GM18858 (cell line): ENCODE data around the gene TBC1D1.
"Not testable (repeated sequence)": the region's sequence is repeated elsewhere in the genome, so short reads cannot be mapped to it uniquely, and the experiment has no call there.

Experiments used
- ATAC-seq: cut with Tn5 transposase; IDR thresholded peaks from one replicate; pipeline ENCODE4 v1.9.1; 2021; ENCODE audit not compliant: unreplicated experiment

Gene TBC1D1

DNA sequence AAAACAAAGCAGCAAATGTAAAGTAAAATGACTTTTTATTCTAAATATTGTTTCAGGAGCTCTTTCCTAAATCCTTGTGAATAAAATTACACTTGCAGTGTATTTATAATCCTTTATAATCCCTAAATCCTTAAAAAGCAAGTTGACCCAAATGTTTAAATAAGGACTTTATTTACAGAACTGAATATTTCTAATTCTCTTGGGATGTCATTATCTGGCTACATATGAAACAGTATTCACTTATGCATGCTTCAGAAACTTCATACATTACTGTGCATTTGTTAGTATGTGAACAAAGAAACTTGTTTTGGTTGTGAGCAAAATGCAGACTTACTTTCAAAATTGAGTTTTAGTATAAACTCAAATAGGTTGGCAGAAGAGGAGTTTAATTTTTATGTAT lies 118.5 kb downstream of the TBC1D1 start:
- no peak for ATAC-seq

GRCh38 chr4:38009949-38010348 lies 119.1 kb downstream of the TBC1D1 start:
- ATAC-seq = no peak

DNA sequence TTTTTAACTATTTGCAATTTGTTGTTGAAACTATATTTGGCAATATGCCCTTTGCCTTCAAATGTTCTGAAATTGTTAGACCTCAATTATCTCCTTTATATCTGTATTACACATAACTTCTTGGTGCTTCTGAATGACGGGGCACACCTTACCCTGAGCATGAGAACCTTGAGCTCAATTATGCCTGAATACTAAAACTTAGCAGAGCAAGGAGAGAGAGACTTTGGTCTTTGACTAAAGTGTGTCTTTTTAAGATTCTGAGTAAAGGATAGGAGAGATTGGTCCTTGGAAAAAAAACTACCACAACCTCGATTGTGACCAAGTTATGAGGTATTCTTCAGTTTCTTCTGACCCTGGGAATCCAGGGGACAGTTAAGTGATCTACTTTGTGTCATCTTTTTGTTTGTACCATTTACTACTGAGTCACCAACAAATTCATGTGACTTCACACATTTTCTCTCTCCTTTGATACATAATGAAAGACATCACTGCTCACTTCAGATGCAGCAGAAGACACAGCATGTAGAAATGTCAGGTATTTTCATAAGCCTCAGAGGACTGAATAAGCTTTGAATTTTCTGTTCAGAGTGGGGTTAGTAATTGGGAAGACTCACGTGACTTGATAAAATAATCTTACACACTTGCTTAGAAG lies 120.8 kb downstream of the TBC1D1 start:
- no peak for ATAC-seq

DNA sequence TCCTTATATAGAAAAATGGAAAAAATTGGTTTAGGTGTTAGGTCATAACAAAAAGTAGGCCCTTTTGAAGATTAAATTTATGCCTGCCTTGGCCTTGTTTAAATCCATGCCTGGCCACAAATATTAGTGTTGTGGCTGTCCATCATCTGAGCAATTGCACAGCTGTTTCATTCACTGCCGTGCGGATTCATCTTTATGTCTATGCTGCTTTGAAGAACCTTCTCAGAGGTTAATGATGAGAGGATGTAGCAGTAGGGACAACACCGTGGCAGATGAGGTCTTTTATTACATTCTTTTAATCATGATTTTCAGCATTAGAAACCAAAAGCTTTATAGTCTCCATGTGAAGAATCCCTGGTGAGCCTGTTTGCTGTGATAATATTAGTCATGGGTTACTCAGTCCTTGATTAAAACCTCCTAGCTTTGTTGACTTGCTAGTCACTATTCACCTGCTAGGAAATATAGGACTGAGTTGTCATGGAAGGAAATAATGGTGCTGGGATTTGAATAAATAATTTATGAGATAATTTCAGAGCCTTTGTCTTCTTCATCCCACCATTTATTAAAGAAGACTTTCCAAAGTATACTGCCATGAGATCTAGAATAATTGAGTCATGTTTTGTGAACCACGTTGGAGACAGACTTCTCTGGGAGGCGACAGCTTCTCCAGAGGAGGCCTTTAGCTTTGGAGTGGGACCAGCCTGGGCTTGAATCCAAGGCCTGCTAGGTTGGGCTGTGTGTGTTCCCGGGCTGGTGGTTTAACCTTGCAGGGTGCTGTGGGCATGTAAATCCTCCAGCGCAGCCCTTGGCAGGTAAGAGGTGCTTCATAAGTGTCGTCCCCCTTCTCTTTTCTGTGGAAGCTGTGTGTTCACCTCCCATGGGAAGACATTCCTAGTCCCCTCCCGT lies 122.8 kb downstream of the TBC1D1 start:
- no peak for ATAC-seq

- ATAC-seq = no peak
Observed at GRCh38 chr4:38014421-38014852, 123.6 kb downstream of the TBC1D1 start.

- no peak for ATAC-seq
Observed at GRCh38 chr4:38015886-38016515, 125.1 kb downstream of the TBC1D1 start.

DNA sequence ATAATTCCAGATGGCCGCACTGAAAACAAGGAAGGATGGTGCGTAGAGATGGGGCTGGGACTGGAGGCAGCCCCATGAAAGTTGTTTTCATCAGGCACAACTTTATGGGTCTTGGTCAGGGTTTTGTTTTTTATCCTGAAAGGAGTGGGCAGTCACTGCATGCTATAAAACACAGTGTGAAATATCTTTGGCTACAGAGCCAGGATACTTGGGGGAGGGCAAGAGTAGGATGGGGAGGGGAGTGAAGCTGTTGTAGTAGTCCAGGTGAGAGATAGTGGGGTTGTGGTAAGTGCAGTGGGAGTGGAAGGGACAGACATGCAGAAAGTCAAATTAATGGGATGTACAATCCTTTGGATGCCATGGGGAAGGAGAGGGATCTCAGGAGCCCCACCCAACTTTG lies 125.8 kb downstream of the TBC1D1 start:
- ATAC-seq = no peak

DNA sequence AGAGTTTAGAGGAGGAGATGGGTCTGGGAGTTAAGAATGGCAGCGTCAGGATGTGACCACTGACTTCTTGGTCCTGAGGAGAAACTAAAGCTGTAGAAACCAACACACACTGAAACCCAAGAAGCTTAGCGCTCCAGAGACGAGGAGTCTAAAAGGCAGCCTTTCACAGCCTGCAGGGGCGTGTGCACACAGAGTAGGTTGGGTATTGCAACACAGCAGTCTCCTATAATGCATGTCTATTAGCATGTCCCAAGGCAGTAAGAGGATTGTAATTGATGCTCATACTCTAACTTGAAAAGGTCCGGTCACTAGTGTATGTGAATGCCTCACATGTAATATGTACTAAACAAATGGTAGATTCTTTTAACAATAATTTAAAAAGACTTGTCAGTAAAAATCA lies 126.7 kb downstream of the TBC1D1 start:
- ATAC-seq = no peak

GRCh38 chr4:38020386-38020785 lies 129.5 kb downstream of the TBC1D1 start:
- ATAC-seq = no peak

GRCh38 chr4:38020961-38021360 lies 130.1 kb downstream of the TBC1D1 start:
- ATAC-seq = not testable (repeated sequence)

GRCh38 chr4:38021751-38022150 lies 130.9 kb downstream of the TBC1D1 start:
- no peak for ATAC-seq

DNA sequence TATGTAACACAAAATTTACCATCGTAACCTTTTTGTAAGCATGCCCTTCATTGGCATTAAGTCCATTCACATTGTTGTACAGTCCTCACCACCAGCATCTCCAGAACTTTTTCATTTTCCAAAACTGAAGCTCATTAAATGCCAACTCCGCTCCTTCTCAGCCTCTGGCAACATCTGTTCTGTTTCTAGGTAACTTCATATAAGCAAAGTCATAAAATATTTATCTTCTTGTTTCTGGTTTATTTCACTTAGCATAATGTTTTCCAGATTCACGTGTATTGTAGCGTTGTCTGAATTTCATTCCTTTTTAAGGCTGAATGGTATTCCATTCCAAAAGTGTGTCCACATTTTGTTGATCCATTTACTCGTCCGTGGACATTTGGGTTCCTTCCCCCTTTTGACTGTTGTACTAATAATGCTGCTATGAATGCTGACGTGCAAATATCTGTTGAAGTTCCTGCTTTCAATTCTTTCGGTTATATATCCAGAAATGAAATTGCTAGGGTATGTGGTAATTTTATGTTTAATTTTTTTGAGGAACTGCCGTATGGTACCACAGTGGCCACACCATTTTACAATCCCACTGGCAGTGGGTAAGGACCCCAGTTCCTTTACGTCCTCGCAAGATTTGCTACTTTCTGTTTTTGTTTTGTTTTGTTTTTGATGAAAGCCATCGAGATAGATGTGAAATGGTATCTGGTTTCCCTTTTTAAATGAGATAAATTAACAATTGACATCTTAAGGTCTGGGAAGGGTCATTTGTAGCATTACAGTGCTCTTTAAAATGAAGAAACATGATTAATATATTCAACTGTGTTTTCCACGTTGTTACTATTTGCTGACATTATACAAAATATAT lies 132.7 kb downstream of the TBC1D1 start:
- ATAC-seq = no peak

DNA sequence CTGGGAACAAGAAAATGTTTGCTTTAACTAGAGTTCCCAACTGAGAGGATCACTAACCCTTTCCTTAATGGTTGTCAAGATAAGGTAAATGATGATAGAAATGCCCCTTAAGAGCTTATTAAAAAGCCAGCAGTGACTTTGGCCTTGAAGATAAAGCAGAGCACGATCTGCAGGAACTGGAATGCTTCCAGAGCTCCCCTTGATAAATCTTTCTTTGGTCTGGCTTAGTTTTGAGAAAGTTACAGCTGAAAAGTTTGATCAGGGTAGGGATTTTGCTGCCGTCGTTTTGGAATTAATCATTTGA lies 133.3 kb downstream of the TBC1D1 start:
- ATAC-seq = no peak

- no peak for ATAC-seq
Observed at GRCh38 chr4:38025665-38026064, 134.8 kb downstream of the TBC1D1 start.

DNA sequence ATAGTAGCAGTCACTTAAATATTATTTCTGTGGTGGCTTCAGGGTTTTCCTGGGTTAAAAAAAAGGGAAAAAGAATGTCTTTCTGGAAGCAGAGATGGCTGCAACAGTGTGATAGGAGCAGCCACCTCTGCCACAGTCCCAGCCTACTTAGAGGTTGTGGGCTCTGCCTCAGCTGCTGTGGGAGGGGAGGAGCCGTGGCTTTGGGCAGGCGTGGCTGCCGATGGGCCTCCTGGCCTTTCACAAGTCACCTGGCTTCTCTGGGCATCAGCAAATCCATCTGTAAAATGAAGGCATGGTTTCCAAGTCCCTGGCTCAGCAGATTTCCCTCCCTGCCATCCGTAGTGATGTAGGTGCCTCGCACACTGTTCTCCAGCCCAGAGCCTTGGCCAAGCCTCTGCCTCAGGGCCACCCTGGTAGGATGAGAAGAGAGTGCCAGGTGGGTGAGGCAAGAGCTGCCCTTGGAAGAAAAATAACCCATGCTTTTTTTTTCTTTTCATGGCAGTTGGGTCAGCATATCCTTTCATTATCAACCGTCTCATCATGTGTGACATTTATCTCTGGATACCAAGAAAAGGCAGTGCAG lies 135.4 kb downstream of the TBC1D1 start:
- no peak for ATAC-seq

GRCh38 chr4:38030023-38030422 lies 139.1 kb downstream of the TBC1D1 start:
- ATAC-seq = no peak

DNA sequence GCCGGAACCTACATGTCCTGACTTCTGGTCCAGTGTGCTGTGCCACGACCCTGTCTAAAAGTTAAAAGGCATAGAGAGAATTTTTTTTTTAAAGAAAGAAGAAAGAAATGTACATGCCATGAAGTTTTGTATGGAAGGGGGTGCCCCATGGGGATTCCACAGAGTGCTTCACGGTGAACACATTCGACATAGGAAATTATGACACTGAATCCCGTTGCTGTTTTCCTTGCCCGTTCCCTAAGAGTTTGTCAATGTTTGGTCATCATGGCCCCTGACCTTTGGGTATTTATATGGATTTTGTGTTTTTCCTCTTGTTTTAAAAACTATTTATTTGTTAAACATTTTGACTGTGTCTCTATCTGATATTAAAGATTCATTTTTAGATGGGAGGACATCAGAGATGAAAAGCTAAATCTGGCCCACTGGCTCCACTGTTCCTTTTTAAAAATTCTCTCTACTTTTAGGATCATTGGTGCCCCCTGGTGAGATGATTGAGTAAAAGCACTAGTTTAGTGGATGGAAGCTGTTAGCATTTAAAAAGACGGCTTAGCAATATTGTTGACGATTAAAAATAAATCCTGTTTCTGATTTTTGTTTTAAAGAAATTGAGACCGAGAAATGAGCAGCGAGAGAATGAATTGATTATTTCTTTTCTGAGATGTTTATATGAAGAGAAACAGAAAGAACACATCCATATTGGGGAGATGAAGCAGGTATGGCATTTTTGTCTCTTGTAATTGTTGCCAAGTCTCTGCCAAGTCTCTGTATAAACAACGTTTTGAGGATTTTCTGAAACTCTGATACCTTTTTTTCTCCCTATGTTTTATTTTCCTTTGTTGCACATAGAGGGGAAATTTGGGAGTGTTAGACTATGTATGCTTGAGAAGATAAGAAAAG lies 144.3 kb downstream of the TBC1D1 start:
- no peak for ATAC-seq

DNA sequence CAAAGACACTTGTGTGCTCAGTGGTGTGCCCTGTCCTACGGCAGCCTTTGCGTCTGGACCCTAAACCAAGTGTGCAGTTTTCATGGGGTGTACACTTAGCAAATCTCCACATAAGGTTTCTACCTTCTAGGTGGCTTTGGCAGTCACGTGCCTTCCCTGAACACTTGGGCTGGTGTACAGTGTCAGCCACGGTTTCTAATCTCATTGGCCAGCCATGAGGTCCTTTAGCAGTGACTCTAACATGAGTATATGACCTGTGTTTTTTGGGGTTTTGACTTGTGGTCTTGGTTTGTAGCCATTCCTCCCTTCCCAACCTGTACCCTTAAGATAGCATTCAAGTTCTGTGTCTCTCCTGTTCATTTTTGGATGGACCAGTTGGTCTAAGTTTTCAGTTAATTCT lies 145.7 kb downstream of the TBC1D1 start:
- no peak for ATAC-seq

- no peak for ATAC-seq
Observed at GRCh38 chr4:38037612-38038011, 146.7 kb downstream of the TBC1D1 start.

GRCh38 chr4:38040619-38041018 lies 149.7 kb downstream of the TBC1D1 start:
- ATAC-seq = no peak
